ENCODE results near the gene ERBB2.
"Not testable (repeated sequence)": the region's sequence is repeated elsewhere in the genome, so short reads cannot be mapped to it uniquely, and the experiment has no call there.

Gene ERBB2

GRCh38 chr17:39756380-39757079 is 56.7 kb downstream of the ERBB2 start:
- FAIRE-seq (no peak), DNase-seq (ENCODE audit: insufficient read length, low spot score) (no peak)

- no peak for DNase-seq (ENCODE audit: insufficient read length, low spot score)
- no peak for FAIRE-seq
Observed at GRCh38 chr17:39757176-39757662, 57.4 kb downstream of the ERBB2 start.

- DNase-seq (ENCODE audit: insufficient read length, low spot score) (no peak), FAIRE-seq (no peak)
Observed at GRCh38 chr17:39757931-39758873, 58.3 kb downstream of the ERBB2 start.

GRCh38 chr17:39759204-39759603 is 59.3 kb downstream of the ERBB2 start:
- DNase-seq (ENCODE audit: insufficient read length, low spot score) (no peak), FAIRE-seq (no peak)

- DNase-seq (ENCODE audit: insufficient read length, low spot score) (no peak), FAIRE-seq (no peak)
Observed at GRCh38 chr17:39761861-39762496, 62.1 kb downstream of the ERBB2 start.

GRCh38 chr17:39763051-39763820 is 63.4 kb downstream of the ERBB2 start:
- FAIRE-seq (no peak), DNase-seq (ENCODE audit: insufficient read length, low spot score) (no peak)

GRCh38 chr17:39764171-39764570 is 64.3 kb downstream of the ERBB2 start:
- DNase-seq (ENCODE audit: insufficient read length, low spot score); FAIRE-seq: not testable (repeated sequence)

GRCh38 chr17:39765175-39765574 is 65.3 kb downstream of the ERBB2 start:
- FAIRE-seq: no peak
- DNase-seq (ENCODE audit: insufficient read length, low spot score): no peak

GRCh38 chr17:39765766-39766165 is 65.9 kb downstream of the ERBB2 start:
- FAIRE-seq: peak; percentile 70
- no peak for DNase-seq (ENCODE audit: insufficient read length, low spot score)

- FAIRE-seq (no peak), DNase-seq (ENCODE audit: insufficient read length, low spot score) (no peak)
Observed at GRCh38 chr17:39767147-39767546, 67.3 kb downstream of the ERBB2 start.

GRCh38 chr17:39769974-39770587 is 70.2 kb downstream of the ERBB2 start:
- FAIRE-seq (peak; percentile 74), DNase-seq (ENCODE audit: insufficient read length, low spot score) (peak; percentile 69)

GRCh38 chr17:39772415-39772814 is 72.6 kb downstream of the ERBB2 start:
- FAIRE-seq (no peak), DNase-seq (ENCODE audit: insufficient read length, low spot score) (no peak)

- DNase-seq (ENCODE audit: insufficient read length, low spot score) (no peak), FAIRE-seq (no peak)
Observed at GRCh38 chr17:39772987-39773934, 73.4 kb downstream of the ERBB2 start.

GRCh38 chr17:39774047-39774446 is 74.2 kb downstream of the ERBB2 start:
- DNase-seq (ENCODE audit: insufficient read length, low spot score) (no peak), FAIRE-seq (peak; percentile 20)

- DNase-seq (ENCODE audit: insufficient read length, low spot score) (no peak), FAIRE-seq (no peak)
Observed at GRCh38 chr17:39775031-39775430, 75.2 kb downstream of the ERBB2 start.

- DNase-seq (ENCODE audit: insufficient read length, low spot score) (no peak), FAIRE-seq (no peak)
Observed at GRCh38 chr17:39776252-39776651, 76.4 kb downstream of the ERBB2 start.

GRCh38 chr17:39777534-39778365 is 77.9 kb downstream of the ERBB2 start:
- FAIRE-seq (no peak), DNase-seq (ENCODE audit: insufficient read length, low spot score) (no peak)

Measured in HTR-8/SVneo (cell line).